Panc1 (cell line): Measurements from ENCODE around the gene SLC12A7. TPM values are rescaled to one million over a fixed set of nuclear protein-coding genes. Genes with fewer than 3 reads are reported as not detected.
"Not testable (repeated sequence)": the region's sequence is repeated elsewhere in the genome, so short reads cannot be mapped to it uniquely, and the experiment has no call there.

Source experiments
- ATAC-seq: fragments of 200-7000 bp; cut with Tn5 transposase; 2 replicates; pipeline ENCODE4 v1.9.1; 2020; ENCODE audit warnings: mild to moderate bottlenecking, moderate library complexity
- BruUV-seq: library from RNA; stranded (reverse); fragments of 400-500 nt; replicated peaks from 2 replicates; lab custom pipeline; 2021; lab: Mats Ljungman, UMichigan
- CTCF ChIA-PET: fragments of 300-600 bp; sonication (Branson Sonifier 250); formaldehyde crosslinking; loops from one replicate; lab custom pipeline; 2022; ENCODE audit warnings: antibody characterized with exemption; lab: Charles Lee
- POLR2A ChIA-PET: fragments of 300-600 bp; sonication (Branson Sonifier 250); formaldehyde crosslinking; loops from one replicate; lab custom pipeline; 2022; ENCODE audit warnings: antibody characterized with exemption; lab: Charles Lee
- DNase-seq: peaks from one replicate; pipeline ENCODE4 v3.0.0-alpha.2; 2010; ENCODE audit warnings: low read depth, low spot score
- H3K27ac ChIP-seq: 2 replicates; pipeline ENCODE4 v1.5.1; 2011; ENCODE audit warnings: mild to moderate bottlenecking, low read length, inconsistent platforms
- H3K27me3 ChIP-seq: fragments of 200-500 bp; sonication (Bioruptor generic); 2 replicates; pipeline ENCODE4 v1.6.0; 2014; ENCODE audit warnings: low read length, inconsistent platforms; ENCODE audit not compliant: control insufficient read depth, insufficient read depth
- H3K36me3 ChIP-seq: fragments of 200-500 bp; sonication (Bioruptor generic); 2 replicates; pipeline ENCODE4 v1.5.1; 2014; ENCODE audit warnings: inconsistent platforms, mild to moderate bottlenecking, low read length, moderate library complexity; ENCODE audit not compliant: control insufficient read depth, insufficient read depth
- H3K4me1 ChIP-seq: 2 replicates; pipeline ENCODE4 v1.5.1; 2011; ENCODE audit warnings: inconsistent platforms, mild to moderate bottlenecking, low read length, moderate library complexity; ENCODE audit not compliant: control insufficient read depth, insufficient read depth
- H3K4me3 ChIP-seq, 2 experiments: 2 replicates each; pipeline ENCODE4 v1.5.1; 2011 to 2012; ENCODE audit warnings: low read depth in 2 of 2, low read length in 2 of 2, mild to moderate bottlenecking in 2 of 2, inconsistent platforms in 1 of 2, moderate library complexity in 1 of 2
- H3K9me3 ChIP-seq: fragments of 200-500 bp; sonication (Bioruptor generic); 2 replicates; pipeline ENCODE4 v1.5.1; 2014; ENCODE audit warnings: low read depth, mild to moderate bottlenecking, inconsistent platforms, low read length, moderate library complexity; ENCODE audit not compliant: control insufficient read depth, insufficient read depth
- POLR2AphosphoS5 ChIP-seq: IDR thresholded peaks from 2 replicates; pipeline ENCODE4 v1.6.1; 2012; ENCODE audit warnings: mild to moderate bottlenecking, low read depth, low read length, moderate library complexity
- REST ChIP-seq, 2 experiments: IDR thresholded peaks; 2 replicates each; pipeline ENCODE4 v1.6.1; 2011 to 2012; ENCODE audit warnings: low read depth in 2 of 2, control low read depth in 1 of 2, low read length in 1 of 2, mild to moderate bottlenecking in 1 of 2, moderate library complexity in 1 of 2; ENCODE audit not compliant: insufficient read depth in 1 of 2
- SIN3A ChIP-seq: IDR thresholded peaks from 2 replicates; pipeline ENCODE4 v1.6.1; 2012; ENCODE audit warnings: low read depth, mild to moderate bottlenecking, low read length, moderate library complexity, borderline replicate concordance; ENCODE audit not compliant: insufficient read depth
- TCF7L2 ChIP-seq: IDR thresholded peaks from 2 replicates; pipeline ENCODE4 v1.6.1; 2011; ENCODE audit warnings: mild to moderate bottlenecking, low read depth, low read length, inconsistent platforms
- in situ Hi-C: cut with HindIII; loops from 2 replicates; pipeline ENCODE4 v1.10.0; 2016; ENCODE audit warnings: low sequenced_read_pairs, low pct_unique_long_range_greater_than_20kb
- intact Hi-C: fragments of 100-400 bp; cut with micrococcal nuclease; formaldehyde crosslinking; loops from one replicate; pipeline ENCODE4 v1.10.0; 2022; ENCODE audit not compliant: unreplicated experiment
- total RNA-seq: library from RNA; stranded (reverse); gene quantifications from one replicate; pipeline ENCODE4 v1.2.1, GENCODE V29; 2021; ENCODE audit not compliant: unreplicated experiment
- TF ChIP-seq, protein P1 (sequence below): fragments of 450-650 bp; IDR thresholded peaks from 2 replicates; pipeline ENCODE4 v1.5.1; 2017; ENCODE audit warnings: mild to moderate bottlenecking

SLC12A7 gene
- total RNA-seq, 1 experiment from 2014 or later, result 297 TPM

- Histone ChIP-seq H3K9me3 (no peaks in the 10 kb centered on the region), H3K27ac (peak overlapping the region; percentile 60), H3K4me1 (peaks cover 49% of the 10 kb centered on the region), H3K36me3 (no peaks in the 10 kb centered on the region), H3K27me3 (no peaks in the 10 kb centered on the region), H3K4me3 (no peak overlapping the region)
- no TSS peak for BruUV-seq
- TF ChIP-seq, protein P1, sequence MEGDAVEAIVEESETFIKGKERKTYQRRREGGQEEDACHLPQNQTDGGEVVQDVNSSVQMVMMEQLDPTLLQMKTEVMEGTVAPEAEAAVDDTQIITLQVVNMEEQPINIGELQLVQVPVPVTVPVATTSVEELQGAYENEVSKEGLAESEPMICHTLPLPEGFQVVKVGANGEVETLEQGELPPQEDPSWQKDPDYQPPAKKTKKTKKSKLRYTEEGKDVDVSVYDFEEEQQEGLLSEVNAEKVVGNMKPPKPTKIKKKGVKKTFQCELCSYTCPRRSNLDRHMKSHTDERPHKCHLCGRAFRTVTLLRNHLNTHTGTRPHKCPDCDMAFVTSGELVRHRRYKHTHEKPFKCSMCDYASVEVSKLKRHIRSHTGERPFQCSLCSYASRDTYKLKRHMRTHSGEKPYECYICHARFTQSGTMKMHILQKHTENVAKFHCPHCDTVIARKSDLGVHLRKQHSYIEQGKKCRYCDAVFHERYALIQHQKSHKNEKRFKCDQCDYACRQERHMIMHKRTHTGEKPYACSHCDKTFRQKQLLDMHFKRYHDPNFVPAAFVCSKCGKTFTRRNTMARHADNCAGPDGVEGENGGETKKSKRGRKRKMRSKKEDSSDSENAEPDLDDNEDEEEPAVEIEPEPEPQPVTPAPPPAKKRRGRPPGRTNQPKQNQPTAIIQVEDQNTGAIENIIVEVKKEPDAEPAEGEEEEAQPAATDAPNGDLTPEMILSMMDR, result no peak
- TF ChIP-seq REST (IDR thresholded peaks at IDR 0.05; ENCODE audit: insufficient read depth in 1 of 2, low read depth in 2 of 2, low read length in 1 of 2) (no peak), TCF7L2 (no peak), POLR2AphosphoS5 (no peak), SIN3A (no peak)
- in situ Hi-C loops, result no loop called here
- ATAC-seq (peak; percentile 58), DNase-seq (no peak)
- POLR2A ChIA-PET, result no interaction called here
- CTCF ChIA-PET, result interaction anchor here (0.6 kb wide), 1 partner anchor 12 kb away, joined by 3 read pairs; no protein-coding TSS in a partner anchor
- intact Hi-C loops, result no loop called here
Observed at GRCh38 chr5:1127959-1128785, 16.3 kb upstream of the SLC12A7 start.

DNA sequence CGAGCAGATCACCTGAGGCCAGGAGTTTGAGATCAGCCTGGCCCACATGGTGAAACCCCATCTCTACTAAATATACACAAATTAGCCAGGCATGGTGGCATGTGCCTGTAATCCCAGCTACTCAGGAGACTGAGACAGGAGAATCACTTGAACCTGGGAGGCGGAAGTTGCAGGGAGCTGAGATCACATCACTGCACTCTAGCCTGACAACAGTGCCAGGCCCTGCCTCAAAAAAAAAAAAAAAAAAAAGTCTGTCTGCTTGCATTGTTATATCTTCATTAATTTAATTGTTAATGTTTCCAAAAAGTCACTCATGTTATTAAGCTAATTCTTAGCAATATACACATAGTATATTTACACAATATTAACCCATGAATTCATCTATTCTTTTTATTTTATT, 13.8 kb upstream of the SLC12A7 start:
- H3K27me3 ChIP-seq, H3K27ac ChIP-seq, BruUV-seq, H3K36me3 ChIP-seq, intact Hi-C loops, ATAC-seq, H3K9me3 ChIP-seq, DNase-seq, CTCF ChIA-PET, in situ Hi-C loops, H3K4me3 ChIP-seq: not testable (repeated sequence)
- H3K4me1 ChIP-seq, result peaks cover 37% of the 10 kb centered on the region
- POLR2A ChIA-PET, result interaction anchor here (0.6 kb wide), 1 partner anchor 24 kb away, joined by 3 read pairs; no protein-coding TSS in a partner anchor

GRCh38 chr5:1125030-1125357, 13.1 kb upstream of the SLC12A7 start:
- in situ Hi-C loops (no loop called here), intact Hi-C loops (no loop called here)
- Histone ChIP-seq H3K4me1 (peaks cover 35% of the 10 kb centered on the region), H3K4me3 (no peak overlapping the region), H3K27me3 (no peaks in the 10 kb centered on the region), H3K9me3 (no peaks in the 10 kb centered on the region), H3K27ac (no peak overlapping the region), H3K36me3 (no peaks in the 10 kb centered on the region)
- ChIA-PET CTCF (no interaction called here), POLR2A (no interaction called here)
- BruUV-seq, result no TSS peak
- DNase-seq (no peak), ATAC-seq (no peak)
- TF ChIP-seq TCF7L2 (no peak), REST (IDR thresholded peaks at IDR 0.05; ENCODE audit: insufficient read depth in 1 of 2, low read depth in 2 of 2, low read length in 1 of 2) (no peak), POLR2AphosphoS5 (no peak), SIN3A (no peak)
- TF ChIP-seq, protein P1, result no peak
